GM21529 (cell line): ENCODE measurements around the gene GPR153.

ENCODE experiments used
- ATAC-seq: cut with Tn5 transposase; IDR thresholded peaks from one replicate; pipeline ENCODE4 v1.9.1; 2021; ENCODE audit not compliant: unreplicated experiment

The GPR153 gene

GRCh38 chr1:6206520-6206855, 54.4 kb downstream of the GPR153 start:
- no peak for ATAC-seq

DNA sequence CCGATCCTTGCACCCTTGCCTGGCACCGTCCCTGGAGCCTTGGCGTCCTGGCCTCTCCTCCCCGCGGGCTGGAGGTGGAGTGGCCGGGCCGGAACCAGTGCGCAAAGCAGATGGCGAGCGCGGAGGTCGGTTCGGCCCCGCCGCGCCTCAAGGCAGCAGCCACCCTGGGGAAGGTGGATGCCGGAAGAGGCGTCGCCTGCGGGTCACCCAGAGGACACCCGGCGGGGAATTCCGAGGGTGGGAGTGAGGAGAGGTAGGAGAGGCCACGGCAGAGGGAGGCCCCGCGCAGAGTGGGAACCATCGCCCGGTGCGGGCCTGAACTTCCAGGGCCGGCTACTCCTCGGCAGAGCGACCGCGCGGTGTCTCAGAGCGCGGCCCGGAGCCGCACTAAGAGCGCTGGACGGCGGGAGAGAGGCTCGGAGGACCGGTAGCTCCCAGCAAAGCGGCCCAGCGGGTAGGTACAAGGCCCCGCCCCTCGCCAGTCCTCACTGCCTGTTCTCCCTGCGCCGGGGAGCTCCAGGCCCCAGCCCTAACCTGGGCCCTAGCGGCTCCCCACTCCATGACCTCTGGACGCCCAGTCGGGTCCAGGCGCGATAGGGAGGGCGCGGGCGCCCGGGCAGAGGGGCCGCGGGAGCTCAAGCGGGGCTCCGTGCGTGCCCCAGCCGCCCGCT, 54.9 kb downstream of the GPR153 start, which contains the start of gene RNF207:
Gene RNF207 (plus strand): TSS at position 271 of the 671 bp plus-strand sequence. CDS start 417 bp downstream, outside the sequence.
- ATAC-seq, result peak; percentile 65

- no peak for ATAC-seq
These were observed 58.6 kb downstream of the GPR153 start for GRCh38 chr1:6202256-6202655.

- ATAC-seq, result no peak
These were observed 60.6 kb downstream of the GPR153 start for GRCh38 chr1:6200188-6200809.

- ATAC-seq, result peak; percentile 96
These were observed 61.4 kb downstream of the GPR153 start, which contains the start of gene RPL22 for GRCh38 chr1:6199298-6200187. Gene RPL22, minus strand, starts transcription at chr1:6199595. Its CDS starts 22 bp downstream, at chr1:6199573.

- ATAC-seq, result peak; percentile 22
These were observed 62.1 kb downstream of the GPR153 start for GRCh38 chr1:6198646-6199297.

GRCh38 chr1:6197746-6198427, 63.0 kb downstream of the GPR153 start:
- ATAC-seq, result no peak
